Fibroblast of lung (primary cell): Measurements from ENCODE around the gene GRAP2. TPM values are rescaled to one million over a fixed set of nuclear protein-coding genes. Genes with fewer than 3 reads are reported as not detected.

ENCODE experiments used
- DNase-seq, 2 donors: peaks; one replicate each; pipeline versions ENCODE4 v3.0.0 to v3.0.0-alpha.2; 2010; ENCODE audit warnings: low read depth in 2 of 2
- H2AFZ ChIP-seq: 2 replicates; pipeline ENCODE4 v1.5.1; 2012; ENCODE audit warnings: low read length, control low read depth, inconsistent platforms
- H3K27ac ChIP-seq: 2 replicates; pipeline ENCODE4 v1.5.1; 2011; ENCODE audit warnings: low read length, control low read depth; ENCODE audit not compliant: insufficient read depth
- H3K27me3 ChIP-seq: 2 replicates; pipeline ENCODE4 v1.5.1; 2011; ENCODE audit warnings: mild to moderate bottlenecking, low read length; ENCODE audit not compliant: control insufficient read depth, insufficient read depth
- H3K36me3 ChIP-seq: 2 replicates; pipeline ENCODE4 v1.5.1; 2011; ENCODE audit warnings: low read length; ENCODE audit not compliant: control insufficient read depth, insufficient read depth
- H3K4me1 ChIP-seq: 2 replicates; pipeline ENCODE4 v1.5.1; 2011; ENCODE audit warnings: low read length; ENCODE audit not compliant: control insufficient read depth, insufficient read depth; ENCODE audit errors: extremely low read depth
- H3K4me2 ChIP-seq: 2 replicates; pipeline ENCODE4 v1.5.1; 2011; ENCODE audit warnings: low read length, control low read depth; ENCODE audit not compliant: insufficient read depth; ENCODE audit errors: extremely low read depth
- H3K4me3 ChIP-seq, 4 experiments: fragments of 200-600 bp in 1 of 4; sonication (generic) in 1 of 4; replicated peaks in 1 of 4; 2 replicates each; pipeline ENCODE4 v1.5.1; 2011 to 2016; ENCODE audit warnings: low read length in 4 of 4, low read depth in 3 of 4, mild to moderate bottlenecking in 3 of 4, control low read depth in 2 of 4, inconsistent platforms in 1 of 4, mixed read lengths in 1 of 4; ENCODE audit not compliant: insufficient read depth in 1 of 4; ENCODE audit errors: control extremely low read depth in 1 of 4
- H3K79me2 ChIP-seq: 2 replicates; pipeline ENCODE4 v1.5.1; 2012; ENCODE audit warnings: mild to moderate bottlenecking, low read length, inconsistent platforms; ENCODE audit not compliant: control insufficient read depth, insufficient read depth
- H3K9ac ChIP-seq: 2 replicates; pipeline ENCODE4 v1.5.1; 2011; ENCODE audit warnings: mild to moderate bottlenecking, low read length, control low read depth; ENCODE audit not compliant: insufficient read depth
- H3K9me3 ChIP-seq: 2 replicates; pipeline ENCODE4 v1.5.1; 2012; ENCODE audit warnings: low read depth, low read length; ENCODE audit not compliant: control insufficient read depth, insufficient read depth
- H4K20me1 ChIP-seq: 2 replicates; pipeline ENCODE4 v1.5.1; 2011; ENCODE audit warnings: low read length; ENCODE audit not compliant: control insufficient read depth, insufficient read depth; ENCODE audit errors: extremely low read depth
- CTCF ChIP-seq, 2 donors: IDR thresholded peaks in 1 of 2; conservative IDR thresholded peaks in 1 of 2; 1 replicate in 1 of 2; 2 replicates in 1 of 2; pipeline ENCODE4 v1.5.1; 2011 to 2012; ENCODE audit warnings: low read length in 2 of 2, control low read depth in 1 of 2, inconsistent platforms in 1 of 2, low read depth in 1 of 2, mild to moderate bottlenecking in 1 of 2
- EZH2 ChIP-seq: IDR thresholded peaks from 2 replicates; pipeline ENCODE4 v1.5.1; 2012; ENCODE audit warnings: low read length, control low read depth, mild to moderate bottlenecking; ENCODE audit errors: missing control alignments
- polyA plus RNA-seq, 2 donors: library from polyadenylated mRNA; depleted of rRNA in 1 of 2; stranded (reverse) in 1 of 2; unstranded in 1 of 2; fragments of >200 nt; gene quantifications; 2 replicates each; pipeline ENCODE4 v1.2.1, GENCODE V29; 2011 to 2012; ENCODE audit warnings: missing spikeins in 1 of 2
- total RNA-seq: library from RNA; depleted of rRNA; stranded (reverse); fragments of >200 nt; gene quantifications from 2 replicates; pipeline ENCODE4 v1.2.1, GENCODE V29; 2014

The GRAP2 gene
- total and polyA plus RNA-seq, 2 donors (not counting 1 experiment from before 2014, with no cell fraction given), result not detected

GRCh38 chr22:40019100-40019499, 118.2 kb downstream of the GRAP2 start:
- Histone ChIP-seq H3K4me3 (no peak overlapping the region), H3K27me3 (no peaks in the 10 kb centered on the region), H2AFZ (no peak overlapping the region), H4K20me1 (no peaks in the 10 kb centered on the region), H3K27ac (no peak overlapping the region), H3K9ac (no peak overlapping the region), H3K79me2 (no peaks in the 10 kb centered on the region), H3K9me3 (no peaks in the 10 kb centered on the region), H3K4me2 (no peak overlapping the region), H3K36me3 (no peaks in the 10 kb centered on the region), H3K4me1 (no peaks in the 10 kb centered on the region)
- TF ChIP-seq CTCF (conservative IDR thresholded peaks at IDR 0.05 in 1 of 2, IDR thresholded peaks at IDR 0.05 in 1 of 2; ENCODE audit: low read depth in 1 of 2, low read length in 2 of 2), result no peak
- no peak for TF ChIP-seq EZH2
- no peak for DNase-seq

GRCh38 chr22:40020956-40021355, 120.1 kb downstream of the GRAP2 start:
- Histone ChIP-seq H3K27ac (no peak overlapping the region), H3K27me3 (no peaks in the 10 kb centered on the region), H3K79me2 (no peaks in the 10 kb centered on the region), H3K4me3 (no peak overlapping the region), H2AFZ (no peak overlapping the region), H3K36me3 (no peaks in the 10 kb centered on the region), H3K4me1 (no peaks in the 10 kb centered on the region), H3K9me3 (no peaks in the 10 kb centered on the region), H4K20me1 (no peaks in the 10 kb centered on the region), H3K4me2 (no peak overlapping the region), H3K9ac (no peak overlapping the region)
- no peak for DNase-seq
- no peak for TF ChIP-seq EZH2
- no peak for TF ChIP-seq CTCF (conservative IDR thresholded peaks at IDR 0.05 in 1 of 2, IDR thresholded peaks at IDR 0.05 in 1 of 2; ENCODE audit: low read depth in 1 of 2, low read length in 2 of 2)

GRCh38 chr22:40021401-40022000, 120.6 kb downstream of the GRAP2 start:
- no peak overlapping the region for H3K27ac ChIP-seq
- no peaks in the 10 kb centered on the region for H3K9me3 ChIP-seq
- H3K4me1 ChIP-seq, result no peaks in the 10 kb centered on the region
- no peak for DNase-seq
- H3K4me3 ChIP-seq, result no peak overlapping the region
- no peaks in the 10 kb centered on the region for H3K27me3 ChIP-seq
- H2AFZ ChIP-seq, result no peak overlapping the region
- H3K36me3 ChIP-seq, result no peaks in the 10 kb centered on the region
- H3K4me2 ChIP-seq, result no peak overlapping the region
- TF ChIP-seq EZH2 (no peak), CTCF (conservative IDR thresholded peaks at IDR 0.05 in 1 of 2, IDR thresholded peaks at IDR 0.05 in 1 of 2; ENCODE audit: low read depth in 1 of 2, low read length in 2 of 2) (no peak)
- H3K79me2 ChIP-seq, result no peaks in the 10 kb centered on the region
- H4K20me1 ChIP-seq, result no peaks in the 10 kb centered on the region
- no peak overlapping the region for H3K9ac ChIP-seq
